ENCODE results near the gene RNF181. TPM values are rescaled to one million over a fixed set of nuclear protein-coding genes. Genes with fewer than 3 reads are reported as not detected.
"Not testable (repeated sequence)": the region's sequence is repeated elsewhere in the genome, so short reads cannot be mapped to it uniquely, and the experiment has no call there.

Gene RNF181
- total RNA-seq, 1 donor from 2014 or later: 155 TPM

DNA sequence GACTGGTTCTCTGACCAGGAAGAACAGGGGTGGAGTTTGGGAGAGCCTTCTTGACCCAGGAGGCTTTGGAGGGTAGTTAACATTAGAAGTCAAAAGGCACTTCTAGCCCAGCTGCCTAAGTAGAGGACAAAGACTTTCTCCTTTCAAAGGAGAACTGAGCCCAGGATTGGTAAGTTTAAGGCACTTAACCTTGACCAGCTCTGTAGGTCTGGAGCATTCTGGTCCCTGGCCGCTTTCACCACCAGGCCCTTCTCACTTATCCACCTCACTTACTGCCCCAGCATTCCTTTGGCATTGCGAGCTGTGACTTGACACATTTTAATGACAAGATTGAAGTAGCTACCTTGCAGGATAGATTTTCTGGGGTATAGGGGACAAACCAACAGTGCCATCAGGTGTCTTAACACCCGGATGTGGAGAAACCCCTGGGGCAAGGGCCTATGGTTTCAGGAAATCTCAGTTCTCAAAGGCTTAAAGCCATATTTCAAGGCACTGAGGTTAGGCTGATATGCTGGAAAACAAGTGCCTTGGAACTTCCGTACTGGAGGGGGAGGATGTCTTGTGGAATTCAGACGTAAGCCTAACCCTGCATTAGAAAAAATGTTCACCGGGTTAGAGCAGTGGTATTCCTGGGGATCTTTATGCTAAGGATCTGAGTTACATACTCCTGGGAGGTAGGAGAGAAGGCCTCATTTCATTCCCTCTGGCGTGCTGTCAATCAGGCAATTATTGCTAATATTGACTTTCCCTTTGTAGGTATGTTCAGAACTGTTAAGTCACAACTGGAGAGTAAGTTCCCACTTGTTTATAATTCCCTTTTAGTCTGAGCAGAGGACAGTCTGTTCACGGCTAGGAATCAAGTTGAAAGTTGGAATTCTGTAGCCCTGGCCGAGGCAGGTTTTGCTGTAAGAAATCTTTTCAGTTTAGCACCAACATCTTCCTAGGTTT, 12.0 kb downstream of the RNF181 start:
- peaks cover 20% of the 10 kb centered on the region for H3K36me3 Mint-ChIP-seq (ENCODE audit: low read depth, unreplicated experiment)
- DNase-seq (ENCODE audit: low spot score): no peak
- TF ChIP-seq, protein P1, sequence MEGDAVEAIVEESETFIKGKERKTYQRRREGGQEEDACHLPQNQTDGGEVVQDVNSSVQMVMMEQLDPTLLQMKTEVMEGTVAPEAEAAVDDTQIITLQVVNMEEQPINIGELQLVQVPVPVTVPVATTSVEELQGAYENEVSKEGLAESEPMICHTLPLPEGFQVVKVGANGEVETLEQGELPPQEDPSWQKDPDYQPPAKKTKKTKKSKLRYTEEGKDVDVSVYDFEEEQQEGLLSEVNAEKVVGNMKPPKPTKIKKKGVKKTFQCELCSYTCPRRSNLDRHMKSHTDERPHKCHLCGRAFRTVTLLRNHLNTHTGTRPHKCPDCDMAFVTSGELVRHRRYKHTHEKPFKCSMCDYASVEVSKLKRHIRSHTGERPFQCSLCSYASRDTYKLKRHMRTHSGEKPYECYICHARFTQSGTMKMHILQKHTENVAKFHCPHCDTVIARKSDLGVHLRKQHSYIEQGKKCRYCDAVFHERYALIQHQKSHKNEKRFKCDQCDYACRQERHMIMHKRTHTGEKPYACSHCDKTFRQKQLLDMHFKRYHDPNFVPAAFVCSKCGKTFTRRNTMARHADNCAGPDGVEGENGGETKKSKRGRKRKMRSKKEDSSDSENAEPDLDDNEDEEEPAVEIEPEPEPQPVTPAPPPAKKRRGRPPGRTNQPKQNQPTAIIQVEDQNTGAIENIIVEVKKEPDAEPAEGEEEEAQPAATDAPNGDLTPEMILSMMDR (IDR thresholded peaks at IDR 0.05; ENCODE audit: unreplicated experiment): no peak

DNA sequence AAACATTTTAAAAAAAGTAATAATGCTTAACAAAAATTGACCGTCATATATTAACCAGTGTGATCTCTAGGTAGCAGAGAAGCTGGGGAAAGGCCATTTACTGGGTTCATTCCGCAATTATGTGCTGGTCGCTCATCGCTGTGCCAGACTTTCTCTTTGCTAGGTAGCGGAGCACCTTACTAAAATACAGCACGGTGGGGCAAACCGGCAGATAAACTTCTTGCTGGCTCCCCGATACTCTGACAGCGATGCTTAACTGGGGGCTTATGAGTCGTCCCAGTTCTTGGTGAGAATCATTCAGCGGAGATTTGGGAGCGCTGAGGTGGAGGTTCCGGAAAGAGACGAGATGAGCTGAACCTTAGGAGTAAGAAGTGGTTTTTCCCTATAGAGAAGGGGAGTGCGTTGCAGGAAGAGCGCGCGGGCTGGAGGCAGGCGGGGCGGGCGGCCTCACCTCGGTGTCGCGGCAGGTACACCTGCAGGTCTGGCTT, 15.7 kb downstream of the RNF181 start:
- Mint-ChIP-seq H3K4me3 (ENCODE audit: unreplicated experiment) (peak overlapping the region; percentile 100), H3K9me3 (ENCODE audit: unreplicated experiment) (no peaks in the 10 kb centered on the region), H3K27me3 (ENCODE audit: unreplicated experiment) (peaks cover 10% of the 10 kb centered on the region), H3K36me3 (ENCODE audit: low read depth, unreplicated experiment) (peaks cover 15% of the 10 kb centered on the region), H3K27ac (ENCODE audit: unreplicated experiment) (peak overlapping the region; percentile 98), H3K4me1 (ENCODE audit: unreplicated experiment) (peaks cover 14% of the 10 kb centered on the region)
- no peak for DNase-seq (ENCODE audit: low spot score)
- TF ChIP-seq, protein P1 (IDR thresholded peaks at IDR 0.05; ENCODE audit: unreplicated experiment): no peak

More for the DNA sequence above, 12.0 kb downstream of the RNF181 start:
- H3K9me3 Mint-ChIP-seq (ENCODE audit: unreplicated experiment): no peaks in the 10 kb centered on the region
- H3K4me1 Mint-ChIP-seq (ENCODE audit: unreplicated experiment): peaks cover 30% of the 10 kb centered on the region
- peak overlapping the region; percentile 7 for H3K27ac Mint-ChIP-seq (ENCODE audit: unreplicated experiment)
- peak overlapping the region; percentile 56 for H3K4me3 Mint-ChIP-seq (ENCODE audit: unreplicated experiment)
- peaks cover 12% of the 10 kb centered on the region for H3K27me3 Mint-ChIP-seq (ENCODE audit: unreplicated experiment)

DNA sequence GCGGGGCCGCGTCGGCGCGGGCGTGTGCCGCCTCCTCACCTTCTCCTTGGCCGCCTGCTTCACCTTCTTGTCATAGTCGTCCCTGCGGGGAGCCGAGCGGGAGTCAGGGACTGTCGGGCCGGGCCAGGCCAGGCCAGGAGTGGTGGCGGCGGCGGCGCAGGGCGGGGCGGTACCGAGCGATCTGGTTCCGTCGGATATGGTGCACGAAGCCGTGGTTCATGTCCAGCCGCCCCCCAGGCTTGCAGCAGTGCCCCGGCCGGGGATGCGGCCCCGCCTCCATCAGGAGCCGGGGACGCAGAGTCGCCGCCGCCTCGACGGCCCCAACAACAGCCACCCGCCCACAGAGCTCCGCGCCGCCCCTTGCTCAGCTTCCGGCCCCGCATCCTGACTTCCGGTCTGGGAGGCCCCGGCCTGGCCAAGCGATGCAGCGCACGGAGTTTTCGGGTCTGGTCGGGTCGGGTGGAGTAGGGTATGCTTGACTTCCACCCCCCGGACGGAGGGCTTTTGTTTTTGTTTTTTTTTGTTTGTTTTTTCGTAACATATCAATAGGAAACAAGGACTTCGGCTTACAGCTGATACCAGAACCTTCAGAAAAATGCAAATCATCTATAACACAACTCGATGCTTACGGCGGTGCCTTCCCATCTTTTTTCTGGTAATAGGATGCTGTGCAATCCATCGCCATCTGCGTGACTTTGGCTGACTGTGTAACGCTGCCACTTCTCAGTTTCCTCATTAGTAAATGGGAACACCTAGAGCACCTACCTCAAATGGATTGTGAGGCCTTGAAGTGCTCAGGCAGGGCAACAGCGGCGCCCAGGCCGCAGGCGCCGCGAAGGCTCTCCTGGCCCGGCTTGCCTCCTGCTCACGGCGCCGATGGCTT, 16.4 kb downstream of the RNF181 start, which contains the start of gene C2orf68:
TSS of gene C2orf68 (minus strand) at position 362 of the 883 bp plus-strand sequence. CDS start at position 280, 82 bp downstream.
- peak; percentile 90 for DNase-seq (ENCODE audit: low spot score)
- no peaks in the 10 kb centered on the region for H3K9me3 Mint-ChIP-seq (ENCODE audit: unreplicated experiment)
- peaks cover 15% of the 10 kb centered on the region for H3K36me3 Mint-ChIP-seq (ENCODE audit: low read depth, unreplicated experiment)

DNA sequence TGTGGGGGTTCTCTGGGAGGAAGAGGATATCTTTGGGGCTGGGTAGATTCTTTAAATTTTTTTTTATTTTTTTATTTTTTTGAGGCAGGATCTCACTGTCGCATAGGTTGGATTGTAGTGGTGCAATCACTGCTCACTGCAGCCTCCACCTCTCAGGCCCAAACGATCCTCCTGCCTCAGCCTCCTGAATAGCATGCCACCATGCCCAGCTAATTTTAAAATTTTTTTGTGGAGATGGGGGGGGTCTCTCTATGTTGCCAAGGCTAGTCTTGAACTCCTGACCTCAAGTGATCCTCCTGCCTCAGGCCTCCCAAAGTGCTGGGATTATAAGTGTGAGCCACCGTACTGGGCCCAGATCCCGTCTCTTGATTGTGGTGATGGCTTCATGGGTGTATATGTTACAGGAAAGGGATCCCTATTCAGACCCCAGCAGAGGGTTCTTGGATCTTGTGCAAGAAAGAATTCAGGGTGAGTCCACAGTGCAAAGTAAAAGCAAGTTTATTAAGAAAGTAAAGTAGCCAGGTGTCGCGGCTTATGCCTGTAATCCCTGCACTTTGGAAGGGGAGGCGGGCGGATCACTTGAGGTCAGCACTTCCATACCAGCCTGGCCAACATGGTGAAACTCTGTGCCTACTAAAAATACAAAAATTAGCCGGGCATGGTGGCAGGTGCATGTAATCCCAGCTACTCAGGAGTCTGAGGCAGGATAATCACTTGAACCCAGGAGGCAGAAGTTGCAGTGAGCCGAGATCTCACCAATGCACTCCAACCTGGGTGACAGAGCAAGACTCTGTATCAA, 18.4 kb downstream of the RNF181 start:
- peaks cover 7% of the 10 kb centered on the region for H3K36me3 Mint-ChIP-seq (ENCODE audit: low read depth, unreplicated experiment)

More for the DNA sequence above, 16.4 kb downstream of the RNF181 start, which contains the start of gene C2orf68:
- H3K27me3 Mint-ChIP-seq (ENCODE audit: unreplicated experiment): peaks cover 14% of the 10 kb centered on the region
- peaks cover 14% of the 10 kb centered on the region for H3K4me1 Mint-ChIP-seq (ENCODE audit: unreplicated experiment)
- peak within 1 kb of the TSS; percentile 100 for H3K4me3 Mint-ChIP-seq (ENCODE audit: unreplicated experiment)
- TF ChIP-seq, protein P1 (IDR thresholded peaks at IDR 0.05; ENCODE audit: unreplicated experiment): no peak
- H3K27ac Mint-ChIP-seq (ENCODE audit: unreplicated experiment): peak within 1 kb of the TSS; percentile 98

DNA sequence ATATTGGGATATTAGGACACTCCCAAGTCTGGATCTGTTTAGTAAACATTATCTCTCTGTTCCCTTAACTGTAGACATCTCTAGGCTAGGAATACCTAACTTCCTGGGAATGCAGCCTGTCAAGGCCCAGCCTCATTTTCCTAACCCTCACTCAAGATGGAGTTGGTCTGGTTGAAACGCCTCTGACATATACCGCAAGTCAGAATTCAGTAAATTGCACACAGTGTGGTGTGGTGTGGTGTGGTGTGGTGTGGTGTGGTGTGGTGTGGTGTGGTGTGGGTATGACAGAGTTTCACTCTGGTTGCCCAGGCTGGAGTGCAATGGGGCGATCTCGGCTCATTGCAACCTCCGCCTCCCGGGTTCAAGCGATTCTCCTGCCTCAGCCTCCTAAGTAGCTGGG, 19.2 kb downstream of the RNF181 start:
- Mint-ChIP-seq H3K27me3 (ENCODE audit: unreplicated experiment) (peaks cover 12% of the 10 kb centered on the region), H3K36me3 (ENCODE audit: low read depth, unreplicated experiment) (peaks cover 12% of the 10 kb centered on the region), H3K4me3 (ENCODE audit: unreplicated experiment) (peak overlapping the region; percentile 47), H3K4me1 (ENCODE audit: unreplicated experiment) (peaks cover 15% of the 10 kb centered on the region)
- not testable (repeated sequence) for DNase-seq (ENCODE audit: low spot score); H3K9me3 Mint-ChIP-seq (ENCODE audit: unreplicated experiment); H3K27ac Mint-ChIP-seq (ENCODE audit: unreplicated experiment)

More for the DNA sequence above, 18.4 kb downstream of the RNF181 start:
- Mint-ChIP-seq H3K4me1 (ENCODE audit: unreplicated experiment) (peaks cover 13% of the 10 kb centered on the region), H3K27me3 (ENCODE audit: unreplicated experiment) (peaks cover 14% of the 10 kb centered on the region), H3K4me3 (ENCODE audit: unreplicated experiment) (peak overlapping the region; percentile 65), H3K9me3 (ENCODE audit: unreplicated experiment) (no peaks in the 10 kb centered on the region), H3K27ac (ENCODE audit: unreplicated experiment) (no peak overlapping the region)
- TF ChIP-seq, protein P1 (IDR thresholded peaks at IDR 0.05; ENCODE audit: unreplicated experiment): no peak
- no peak for DNase-seq (ENCODE audit: low spot score)
